ENCODE measurements around the gene BAZ2B. TPM values are rescaled to one million over a fixed set of nuclear protein-coding genes. Genes with fewer than 3 reads are reported as not detected.

The BAZ2B gene
- total RNA-seq, 1 donor from 2014 or later = 69.8 TPM

DNA sequence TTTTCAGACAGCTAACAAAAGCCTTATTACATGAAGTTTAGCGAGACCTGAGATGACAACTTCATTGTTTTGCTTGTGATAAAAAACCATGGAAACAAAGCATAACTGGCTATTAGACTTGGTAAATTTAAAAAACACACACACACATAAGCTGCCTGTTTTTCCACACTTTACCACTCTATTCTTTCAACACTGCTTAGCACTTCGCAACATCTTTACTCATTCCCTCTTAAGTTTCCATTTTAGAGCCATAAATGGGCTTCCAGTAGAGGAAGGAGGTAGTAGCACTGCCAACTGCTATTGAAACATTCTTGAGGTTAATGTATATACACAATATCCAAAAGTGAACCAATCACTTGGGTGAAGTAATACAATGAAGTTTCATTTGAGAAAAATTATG, 54.1 kb downstream of the BAZ2B start:
- peak; percentile 26 for DNase-seq (ENCODE audit: low read depth)
- peaks cover 11% of the 10 kb centered on the region for H3K36me3 Mint-ChIP-seq (ENCODE audit: low read depth, unreplicated experiment)
- TF ChIP-seq, protein P1, sequence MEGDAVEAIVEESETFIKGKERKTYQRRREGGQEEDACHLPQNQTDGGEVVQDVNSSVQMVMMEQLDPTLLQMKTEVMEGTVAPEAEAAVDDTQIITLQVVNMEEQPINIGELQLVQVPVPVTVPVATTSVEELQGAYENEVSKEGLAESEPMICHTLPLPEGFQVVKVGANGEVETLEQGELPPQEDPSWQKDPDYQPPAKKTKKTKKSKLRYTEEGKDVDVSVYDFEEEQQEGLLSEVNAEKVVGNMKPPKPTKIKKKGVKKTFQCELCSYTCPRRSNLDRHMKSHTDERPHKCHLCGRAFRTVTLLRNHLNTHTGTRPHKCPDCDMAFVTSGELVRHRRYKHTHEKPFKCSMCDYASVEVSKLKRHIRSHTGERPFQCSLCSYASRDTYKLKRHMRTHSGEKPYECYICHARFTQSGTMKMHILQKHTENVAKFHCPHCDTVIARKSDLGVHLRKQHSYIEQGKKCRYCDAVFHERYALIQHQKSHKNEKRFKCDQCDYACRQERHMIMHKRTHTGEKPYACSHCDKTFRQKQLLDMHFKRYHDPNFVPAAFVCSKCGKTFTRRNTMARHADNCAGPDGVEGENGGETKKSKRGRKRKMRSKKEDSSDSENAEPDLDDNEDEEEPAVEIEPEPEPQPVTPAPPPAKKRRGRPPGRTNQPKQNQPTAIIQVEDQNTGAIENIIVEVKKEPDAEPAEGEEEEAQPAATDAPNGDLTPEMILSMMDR (IDR thresholded peaks at IDR 0.05; ENCODE audit: insufficient read depth, low read depth, low read length) = no peak
- no peak for TF ChIP-seq EZH2 (IDR thresholded peaks at IDR 0.05; ENCODE audit: insufficient read depth, low read length)
- Histone ChIP-seq H3K27ac (ENCODE audit: low read depth, low read length) (no peak overlapping the region), H3K4me1 (ENCODE audit: insufficient read depth, low read length) (no peaks in the 10 kb centered on the region), H4K20me1 (ENCODE audit: insufficient read depth, low read length) (peaks cover 24% of the 10 kb centered on the region), H3K79me2 (ENCODE audit: insufficient read depth, low read length) (peaks cover 20% of the 10 kb centered on the region), H3K36me3 (ENCODE audit: insufficient read depth, low read length) (no peaks in the 10 kb centered on the region), H3K4me3 (ENCODE audit: insufficient read depth, low read depth, low read length) (no peak overlapping the region), H3K4me2 (ENCODE audit: low read length) (no peak overlapping the region), H3K9ac (ENCODE audit: low read length) (no peak overlapping the region), H3K27me3 (ENCODE audit: insufficient read depth, low read length) (no peaks in the 10 kb centered on the region), H2AFZ (ENCODE audit: low read depth, low read length) (no peak overlapping the region), H3K9me3 (ENCODE audit: insufficient read depth, low read depth, low read length) (no peaks in the 10 kb centered on the region)
- peak; percentile 67 for FAIRE-seq
- H3K9me3 Mint-ChIP-seq (ENCODE audit: unreplicated experiment) = no peaks in the 10 kb centered on the region
- H3K4me3 Mint-ChIP-seq (ENCODE audit: unreplicated experiment) = no peak overlapping the region
- H3K4me1 Mint-ChIP-seq (ENCODE audit: low read depth, unreplicated experiment) = peaks cover 13% of the 10 kb centered on the region
- no peaks in the 10 kb centered on the region for H3K27me3 Mint-ChIP-seq (ENCODE audit: low read depth, unreplicated experiment)
- H3K27ac Mint-ChIP-seq (ENCODE audit: unreplicated experiment) = no peak overlapping the region

DNA sequence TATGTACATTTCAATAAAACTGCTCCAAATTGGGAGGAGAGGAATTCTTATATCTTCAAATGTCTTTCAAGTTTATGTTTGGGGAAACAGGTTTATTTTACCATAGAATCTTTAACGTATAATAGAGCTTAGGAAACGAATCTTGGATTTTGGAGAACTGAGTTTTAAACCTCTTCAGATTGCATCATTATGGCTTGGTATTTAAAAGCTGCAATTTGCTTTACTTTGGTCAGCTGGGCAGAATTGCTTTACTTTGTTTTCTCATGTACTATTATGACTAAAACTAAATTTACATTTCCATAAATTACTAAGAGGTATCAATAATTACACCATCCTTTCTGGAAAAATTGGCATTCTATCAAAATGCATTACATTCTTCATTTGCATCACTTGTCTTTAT, 54.6 kb downstream of the BAZ2B start:
- peaks cover 29% of the 10 kb centered on the region for H4K20me1 ChIP-seq (ENCODE audit: insufficient read depth, low read length)
- no peak overlapping the region for H2AFZ ChIP-seq (ENCODE audit: low read depth, low read length)
- no peak for TF ChIP-seq EZH2 (IDR thresholded peaks at IDR 0.05; ENCODE audit: insufficient read depth, low read length)
- TF ChIP-seq, protein P1 (IDR thresholded peaks at IDR 0.05; ENCODE audit: insufficient read depth, low read depth, low read length) = no peak
- Mint-ChIP-seq H3K4me3 (ENCODE audit: unreplicated experiment) (no peak overlapping the region), H3K36me3 (ENCODE audit: low read depth, unreplicated experiment) (peaks cover 11% of the 10 kb centered on the region), H3K27ac (ENCODE audit: unreplicated experiment) (no peak overlapping the region), H3K9me3 (ENCODE audit: unreplicated experiment) (no peaks in the 10 kb centered on the region), H3K27me3 (ENCODE audit: low read depth, unreplicated experiment) (no peaks in the 10 kb centered on the region), H3K4me1 (ENCODE audit: low read depth, unreplicated experiment) (peaks cover 13% of the 10 kb centered on the region)
- H3K27me3 ChIP-seq (ENCODE audit: insufficient read depth, low read length) = no peaks in the 10 kb centered on the region
- DNase-seq (ENCODE audit: low read depth) (no peak), FAIRE-seq (no peak)
- peaks cover 20% of the 10 kb centered on the region for H3K79me2 ChIP-seq (ENCODE audit: insufficient read depth, low read length)
- H3K4me2 ChIP-seq (ENCODE audit: low read length) = no peak overlapping the region
- no peaks in the 10 kb centered on the region for H3K4me1 ChIP-seq (ENCODE audit: insufficient read depth, low read length)
- no peaks in the 10 kb centered on the region for H3K9me3 ChIP-seq (ENCODE audit: insufficient read depth, low read depth, low read length)
- H3K9ac ChIP-seq (ENCODE audit: low read length) = no peak overlapping the region
- no peak overlapping the region for H3K4me3 ChIP-seq (ENCODE audit: insufficient read depth, low read depth, low read length)
- no peaks in the 10 kb centered on the region for H3K36me3 ChIP-seq (ENCODE audit: insufficient read depth, low read length)
- H3K27ac ChIP-seq (ENCODE audit: low read depth, low read length) = no peak overlapping the region

GRCh38 chr2:159561242-159561641, 55.1 kb downstream of the BAZ2B start:
- Histone ChIP-seq H4K20me1 (ENCODE audit: insufficient read depth, low read length) (peaks cover 32% of the 10 kb centered on the region), H3K9ac (ENCODE audit: low read length) (no peak overlapping the region), H3K27ac (ENCODE audit: low read depth, low read length) (no peak overlapping the region), H3K36me3 (ENCODE audit: insufficient read depth, low read length) (no peaks in the 10 kb centered on the region), H2AFZ (ENCODE audit: low read depth, low read length) (no peak overlapping the region), H3K4me3 (ENCODE audit: insufficient read depth, low read depth, low read length) (no peak overlapping the region), H3K79me2 (ENCODE audit: insufficient read depth, low read length) (peaks cover 17% of the 10 kb centered on the region), H3K9me3 (ENCODE audit: insufficient read depth, low read depth, low read length) (no peaks in the 10 kb centered on the region), H3K27me3 (ENCODE audit: insufficient read depth, low read length) (no peaks in the 10 kb centered on the region), H3K4me1 (ENCODE audit: insufficient read depth, low read length) (no peaks in the 10 kb centered on the region), H3K4me2 (ENCODE audit: low read length) (no peak overlapping the region)
- Mint-ChIP-seq H3K36me3 (ENCODE audit: low read depth, unreplicated experiment) (peaks cover 8% of the 10 kb centered on the region), H3K4me3 (ENCODE audit: unreplicated experiment) (no peak overlapping the region), H3K4me1 (ENCODE audit: low read depth, unreplicated experiment) (peaks cover 13% of the 10 kb centered on the region), H3K9me3 (ENCODE audit: unreplicated experiment) (no peaks in the 10 kb centered on the region), H3K27me3 (ENCODE audit: low read depth, unreplicated experiment) (no peaks in the 10 kb centered on the region), H3K27ac (ENCODE audit: unreplicated experiment) (no peak overlapping the region)
- DNase-seq (ENCODE audit: low read depth) (no peak), FAIRE-seq (no peak)
- TF ChIP-seq, protein P1 (IDR thresholded peaks at IDR 0.05; ENCODE audit: insufficient read depth, low read depth, low read length) = no peak
- no peak for TF ChIP-seq EZH2 (IDR thresholded peaks at IDR 0.05; ENCODE audit: insufficient read depth, low read length)

All from astrocyte (in vitro differentiated cells and primary cell).